Heart left ventricle (tissue), 16 donors: ENCODE results near the gene CSNK1D. TPM values are rescaled to one million over a fixed set of nuclear protein-coding genes. Genes with fewer than 3 reads are reported as not detected.

Source experiments
- ATAC-seq, 4 donors: fragments of 200-7000 bp; cut with Tn5 transposase; one replicate each; pipeline ENCODE4 v1.9.1; 2020 to 2022; ENCODE audit warnings: moderate library complexity in 4 of 4, mild to moderate bottlenecking in 3 of 4, moderate number of reproducible peaks in 1 of 4
- DNase-seq, 5 donors: peaks; one replicate each; pipeline ENCODE4 v3.0.0-alpha.2; 2020
- H3K27ac ChIP-seq, 12 donors: fragments of 200-600 bp; sonication (generic) in 4 of 12; one replicate each; pipeline versions ENCODE4 v1.5.0 to v1.8.0; 2016 to 2022; ENCODE audit warnings: mild to moderate bottlenecking in 2 of 12
- H3K27me3 ChIP-seq, 9 donors: fragments of 200-600 bp; sonication (generic) in 2 of 9; one replicate each; pipeline versions ENCODE4 v1.5.1 to v1.8.0; 2016 to 2022; ENCODE audit warnings: mild to moderate bottlenecking in 3 of 9
- H3K36me3 ChIP-seq, 9 donors: fragments of 200-600 bp; sonication (generic) in 2 of 9; one replicate each; pipeline versions ENCODE4 v1.5.0 to v1.8.0; 2018 to 2022; ENCODE audit warnings: mild to moderate bottlenecking in 2 of 9
- H3K4me1 ChIP-seq, 12 donors: fragments of 200-600 bp; sonication (generic) in 4 of 12; one replicate each; pipeline versions ENCODE4 v1.5.0 to v1.8.0; 2016 to 2022; ENCODE audit warnings: mild to moderate bottlenecking in 3 of 12
- H3K4me3 ChIP-seq, 12 donors: fragments of 200-600 bp; sonication (generic) in 4 of 12; one replicate each; pipeline versions ENCODE4 v1.5.0 to v1.8.0; 2017 to 2022; ENCODE audit warnings: mild to moderate bottlenecking in 9 of 12, moderate library complexity in 4 of 12
- H3K9me3 ChIP-seq, 12 donors: fragments of 200-600 bp; sonication (generic) in 4 of 12; one replicate each; pipeline versions ENCODE4 v1.5.0 to v1.8.0; 2016 to 2022; ENCODE audit warnings: mild to moderate bottlenecking in 1 of 12
- POLR2A ChIP-seq, 2 donors: fragments of 450-650 bp; IDR thresholded peaks; one replicate each; pipeline ENCODE4 v1.6.1; 2017; ENCODE audit warnings: antibody characterized with exemption in 2 of 2, mild to moderate bottlenecking in 2 of 2, moderate library complexity in 2 of 2
- WGBS, 4 donors: extraction: QIAGEN DNeasy Blood & Tissue Kit in 2 of 4; methylation state at CpG; one replicate each; pipeline versions ENCODE4 v1.1.5 to v1.1.7; 2013 to 2018; 5-methylcytosine and 5-hydroxymethylcytosine counted together
- intact Hi-C, 10 donors: fragments of 100-400 bp; cut with DNase I; formaldehyde crosslinking; loops; one replicate each; pipeline versions ENCODE4 v1.11.1 to v1.14.2; 2022
- polyA plus RNA-seq, 2 donors: library from polyadenylated mRNA; stranded (reverse); fragments of 200-250 nt; gene quantifications; one replicate each; pipeline ENCODE4 v1.2.3, GENCODE V29; 2013
- total RNA-seq, 9 donors: library from RNA; depleted of rRNA in 2 of 9; stranded (reverse); fragments of >200 nt in 2 of 9; fragmentation: NEBNext Ultra II Directional in 3 of 9; extraction: Animal tissue kit (Norgen Biotek cat#: 25700) in 3 of 9; gene quantifications; one replicate each; pipeline versions ENCODE4 v1.1.0 to v1.2.4, GENCODE V29; 2016 to 2023
- TF ChIP-seq, protein P1 (sequence below), 12 donors: fragments of 200-600 bp; sonication (generic) in 4 of 12; IDR thresholded peaks; one replicate each; pipeline versions ENCODE4 v1.5.0 to v1.8.0; 2018 to 2022; ENCODE audit warnings: antibody characterized with exemption in 12 of 12, mild to moderate bottlenecking in 5 of 12
- donor health status: ischemic (EF 13 %, LVEDD 7.1; RV severe dilation, severe dysfunction).
- donor health status: healthy with polysubstance abuse.
- donor health status: DM: no; HTN: yes; CAD: no.
- donor health status: DM: no; HTN: no; CAD: no.
- donor health status: ischemic (EF 25% LVEDD 6.9; RV normal size, moderate dysfunction).
- donor health status: ischemic (EF 25% LVEDD 5.7; RV mildly dilated, moderate dysfunction).
- donor health status: healthy.
- donor health status: DM: yes; HTN: yes; CAD: no.
- donor health status: ischemic (EF 35%, LVEDD 5.7; RV mildly dilated, moderate dysfunction).
- donor health status: nonischemic (EF 11% LVEDD 7.7; RV severe dilation, severe dysfunction).
- donor health status: DM: yes; HTN: yes; CAD: no.
- donor health status: PGD.
- donor health status: ischemic (EF 29% LVEDD 5.4; RV normal size, mild dysfunction).
- donor health status: nonischemic (EF 23%, LVEDD 6.1; RV moderate dilation, normal function).

Gene CSNK1D
- total and polyA plus RNA-seq, 11 donors: 38.4 to 88.1 (median 66.1) TPM

DNA sequence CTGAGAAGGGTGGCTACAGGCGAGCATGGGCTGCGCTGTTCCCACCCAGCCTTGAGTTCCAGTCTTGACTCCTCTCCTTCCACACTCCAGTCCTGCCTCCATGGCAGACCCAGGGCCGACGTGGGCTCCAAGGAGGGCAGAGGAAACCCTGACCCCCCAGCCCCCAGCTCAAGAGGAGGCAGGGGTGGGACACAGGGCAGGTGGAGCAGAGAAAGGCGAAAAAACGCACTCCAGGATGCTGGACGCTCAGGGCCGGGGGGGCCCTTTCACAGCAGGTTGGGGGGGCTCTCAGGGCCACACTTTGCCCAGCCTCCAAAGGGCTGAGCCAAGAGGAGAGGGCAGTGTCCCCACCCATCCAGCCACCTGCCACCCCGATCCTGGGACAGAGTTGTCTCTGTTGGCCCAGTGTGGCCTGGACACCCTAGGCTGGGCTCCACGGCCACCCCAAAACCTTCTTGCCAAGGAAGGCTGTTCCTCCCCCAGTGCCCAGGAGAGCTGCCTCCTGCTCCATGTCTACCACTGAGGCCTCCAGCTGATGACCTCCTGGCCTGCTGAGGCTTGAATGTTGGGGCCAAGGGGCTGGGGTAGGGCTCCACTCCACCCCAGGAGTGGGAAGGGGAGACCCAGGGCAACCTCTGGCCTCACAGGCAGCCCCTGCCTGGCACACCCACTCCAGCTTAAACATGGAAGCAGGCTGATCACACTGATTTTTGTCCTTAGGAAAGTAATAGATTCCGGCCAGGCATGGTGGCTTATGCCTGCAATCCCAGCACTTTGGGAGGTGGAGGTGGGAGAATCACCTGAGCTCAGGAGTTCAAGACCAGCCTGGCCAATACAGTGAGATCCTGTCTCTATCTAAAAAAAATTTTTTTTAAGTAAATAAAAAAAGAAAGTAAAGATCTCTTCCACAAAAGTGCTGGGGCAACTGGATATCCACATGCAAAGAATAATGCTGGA is 53.5 kb downstream of the CSNK1D start:
- WGBS, 4 donors: 87 to 97% (median 93%) methylated on average over 5 to 11 of the region's 11 CpGs
- H3K4me3 ChIP-seq: no peak overlapping the region
- intact Hi-C loops: no loop called here
- TF ChIP-seq POLR2A (IDR thresholded peaks at IDR 0.05): no peak
- TF ChIP-seq, protein P1, sequence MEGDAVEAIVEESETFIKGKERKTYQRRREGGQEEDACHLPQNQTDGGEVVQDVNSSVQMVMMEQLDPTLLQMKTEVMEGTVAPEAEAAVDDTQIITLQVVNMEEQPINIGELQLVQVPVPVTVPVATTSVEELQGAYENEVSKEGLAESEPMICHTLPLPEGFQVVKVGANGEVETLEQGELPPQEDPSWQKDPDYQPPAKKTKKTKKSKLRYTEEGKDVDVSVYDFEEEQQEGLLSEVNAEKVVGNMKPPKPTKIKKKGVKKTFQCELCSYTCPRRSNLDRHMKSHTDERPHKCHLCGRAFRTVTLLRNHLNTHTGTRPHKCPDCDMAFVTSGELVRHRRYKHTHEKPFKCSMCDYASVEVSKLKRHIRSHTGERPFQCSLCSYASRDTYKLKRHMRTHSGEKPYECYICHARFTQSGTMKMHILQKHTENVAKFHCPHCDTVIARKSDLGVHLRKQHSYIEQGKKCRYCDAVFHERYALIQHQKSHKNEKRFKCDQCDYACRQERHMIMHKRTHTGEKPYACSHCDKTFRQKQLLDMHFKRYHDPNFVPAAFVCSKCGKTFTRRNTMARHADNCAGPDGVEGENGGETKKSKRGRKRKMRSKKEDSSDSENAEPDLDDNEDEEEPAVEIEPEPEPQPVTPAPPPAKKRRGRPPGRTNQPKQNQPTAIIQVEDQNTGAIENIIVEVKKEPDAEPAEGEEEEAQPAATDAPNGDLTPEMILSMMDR (IDR thresholded peaks at IDR 0.05): no peak
- ATAC-seq (no peak), DNase-seq (peak in 1 of 5 donors; percentile 52)
- H3K27me3 ChIP-seq: no peaks in the 10 kb centered on the region
- peaks cover 0 to 34% (median 18%) of the 10 kb centered on the region in 12 donors for H3K4me1 ChIP-seq
- no peaks in the 10 kb centered on the region for H3K9me3 ChIP-seq
- no peak overlapping the region for H3K27ac ChIP-seq
- H3K36me3 ChIP-seq: no peaks in the 10 kb centered on the region

DNA sequence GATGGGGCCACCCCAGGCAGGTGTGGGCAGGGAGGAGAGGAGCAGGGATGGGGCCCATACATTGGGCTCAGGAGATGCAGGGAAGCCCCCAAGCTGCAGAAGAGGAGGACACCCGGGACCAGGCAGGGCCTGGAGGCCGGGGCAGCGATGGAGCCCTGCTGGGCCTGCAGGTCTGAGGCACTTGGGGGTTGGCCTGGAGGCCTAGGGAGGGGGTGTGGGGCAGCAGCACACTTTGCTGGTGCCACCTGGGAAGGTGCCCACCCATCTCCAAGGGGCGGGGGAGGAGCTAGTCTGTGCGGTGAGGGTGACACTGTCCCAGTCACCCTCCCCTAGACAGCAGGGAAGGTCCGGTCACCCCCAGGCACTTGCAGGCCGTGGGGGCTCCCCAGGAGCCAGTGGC is 54.4 kb downstream of the CSNK1D start:
- H3K4me3 ChIP-seq: no peak overlapping the region
- no peak for TF ChIP-seq POLR2A (IDR thresholded peaks at IDR 0.05)
- TF ChIP-seq, protein P1 (IDR thresholded peaks at IDR 0.05): no peak
- intact Hi-C loops: no loop called here
- H3K9me3 ChIP-seq: no peaks in the 10 kb centered on the region
- no peak for ATAC-seq
- peaks cover 0 to 39% (median 18%) of the 10 kb centered on the region in 12 donors for H3K4me1 ChIP-seq
- 89 to 93% (median 91%) methylated on average over 5 to 7 of the region's 7 CpGs for WGBS, 4 donors
- peak overlapping the region in 1 of 12 donors; percentile 37 for H3K27ac ChIP-seq
- no peak for DNase-seq
- no peaks in the 10 kb centered on the region for H3K27me3 ChIP-seq
- no peaks in the 10 kb centered on the region for H3K36me3 ChIP-seq

DNA sequence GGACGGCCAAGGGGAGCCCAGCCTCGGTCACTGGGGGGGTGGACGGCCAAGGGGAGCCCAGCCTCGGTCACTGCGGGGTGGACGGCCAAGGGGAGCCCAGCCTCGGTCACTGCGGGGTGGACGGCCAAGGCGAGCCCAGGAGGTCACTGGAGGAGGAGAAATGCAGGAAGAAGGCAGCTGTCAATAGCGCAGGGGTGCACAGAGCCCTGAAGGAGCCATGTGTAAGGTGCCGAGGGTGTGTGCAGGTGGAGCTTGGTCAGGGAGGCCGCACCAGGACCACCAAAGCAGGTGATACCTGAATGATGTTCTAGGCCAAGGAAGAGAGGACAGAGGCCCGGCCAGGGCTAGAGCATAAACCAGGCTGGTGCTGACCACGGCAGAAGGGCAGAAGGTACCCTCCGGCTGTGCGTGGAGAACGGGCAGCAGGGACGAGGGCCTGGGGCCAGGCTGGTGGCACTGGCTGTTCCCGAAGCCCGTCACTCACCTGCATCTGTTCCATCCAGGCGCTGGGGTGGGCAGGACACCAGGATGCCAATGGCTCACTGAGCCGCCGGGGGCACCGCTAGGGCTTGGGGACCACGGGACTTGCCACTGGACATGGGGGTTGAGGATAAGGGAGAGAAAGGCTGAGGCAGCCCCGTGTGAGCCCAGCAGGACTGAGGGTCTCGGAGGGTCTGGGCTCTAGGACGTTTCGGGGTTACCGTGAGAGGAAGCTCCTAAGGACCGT is 55.0 kb downstream of the CSNK1D start:
- intact Hi-C loops: no loop called here
- ATAC-seq (no peak), DNase-seq (peak in 2 of 5 donors; percentile 35 to 56)
- Histone ChIP-seq H3K27me3 (no peaks in the 10 kb centered on the region), H3K4me1 (peaks cover 0 to 41% (median 20%) of the 10 kb centered on the region in 12 donors), H3K27ac (peak overlapping the region in 1 of 12 donors; percentile 99), H3K4me3 (no peak overlapping the region), H3K9me3 (no peaks in the 10 kb centered on the region), H3K36me3 (no peaks in the 10 kb centered on the region)
- TF ChIP-seq, protein P1 (IDR thresholded peaks at IDR 0.05): no peak
- no peak for TF ChIP-seq POLR2A (IDR thresholded peaks at IDR 0.05)
- 90 to 95% (median 93%) methylated on average over 28 to 32 of the region's 32 CpGs for WGBS, 4 donors
